B cell (primary cell): ENCODE data around the gene YIF1A. TPM values are rescaled to one million over a fixed set of nuclear protein-coding genes. Genes with fewer than 3 reads are reported as not detected.

Experiments
- ATAC-seq: fragments of 200-7000 bp; cut with Tn5 transposase; one replicate; pipeline ENCODE4 v1.10.0; 2021; ENCODE audit warnings: low read depth, mild to moderate bottlenecking, moderate number of reproducible peaks, moderate library complexity
- CTCF ChIA-PET: fragments of 350-600 bp; sonication (Branson Sonifier 250); formaldehyde crosslinking; loops from one replicate; lab custom pipeline; 2021; ENCODE audit warnings: antibody characterized with exemption, inconsistent platforms; lab: Charles Lee
- POLR2A ChIA-PET: fragments of 350-600 bp; sonication (Branson Sonifier 250); formaldehyde crosslinking; loops from one replicate; lab custom pipeline; 2021; ENCODE audit warnings: antibody characterized with exemption; lab: Charles Lee
- DNase-seq: peaks from one replicate; pipeline ENCODE4 v3.0.0; 2013
- H2AFZ ChIP-seq: 2 replicates; pipeline ENCODE4 v1.6.1; 2012; ENCODE audit warnings: mild to moderate bottlenecking, low read depth, low read length; ENCODE audit not compliant: insufficient read depth, poor library complexity, severe bottlenecking
- H3K27ac ChIP-seq, 2 donors: 1 replicate in 1 of 2; 2 replicates in 1 of 2; pipeline ENCODE4 v1.5.1; 2012 to 2013; ENCODE audit warnings: low read length in 2 of 2, mild to moderate bottlenecking in 2 of 2, moderate library complexity in 1 of 2
- H3K27me3 ChIP-seq, 4 experiments: fragments of 200-600 bp in 1 of 4; sonication (generic) in 1 of 4; replicated peaks in 1 of 4; 1 replicate in 2 of 4; 2 replicates in 2 of 4; pipeline versions ENCODE4 v1.6.1 to v1.7.0; 2013 to 2016; ENCODE audit warnings: low read length in 3 of 4, mild to moderate bottlenecking in 2 of 4, mixed read lengths in 1 of 4, moderate library complexity in 1 of 4; ENCODE audit not compliant: insufficient read depth in 4 of 4, control insufficient read depth in 3 of 4; ENCODE audit errors: control extremely low read depth in 1 of 4
- H3K36me3 ChIP-seq, 2 experiments: replicated peaks in 1 of 2; 1 replicate in 1 of 2; 2 replicates in 1 of 2; pipeline versions ENCODE4 v1.6.1 to v1.7.1; 2013; ENCODE audit warnings: low read length in 1 of 2; ENCODE audit not compliant: insufficient read depth in 2 of 2, control insufficient read depth in 1 of 2; ENCODE audit errors: control extremely low read depth in 1 of 2, extremely low read depth in 1 of 2
- H3K4me1 ChIP-seq, 2 donors: fragments of 200-600 bp in 1 of 2; sonication (generic) in 1 of 2; 1 replicate in 1 of 2; 2 replicates in 1 of 2; pipeline versions ENCODE4 v1.5.1 to v1.6.1; 2013 to 2017; ENCODE audit warnings: low read length in 2 of 2; ENCODE audit not compliant: control insufficient read depth in 2 of 2, insufficient read depth in 2 of 2
- H3K4me2 ChIP-seq: replicated peaks from 2 replicates; pipeline ENCODE3; 2012; ENCODE audit warnings: mild to moderate bottlenecking, low read depth, low read length; ENCODE audit not compliant: poor library complexity, severe bottlenecking
- H3K4me3 ChIP-seq, 5 experiments: fragments of 200-600 bp in 1 of 5; sonication (generic) in 1 of 5; 1 replicate in 3 of 5; 2 replicates in 2 of 5; pipeline versions ENCODE4 v1.5.1 to v1.7.0; 2011 to 2016; ENCODE audit warnings: low read length in 4 of 5, mild to moderate bottlenecking in 4 of 5, low read depth in 2 of 5, control low read depth in 1 of 5, moderate library complexity in 1 of 5; ENCODE audit not compliant: insufficient read depth in 1 of 5; ENCODE audit errors: control extremely low read depth in 1 of 5, extremely low read depth in 1 of 5
- H3K79me2 ChIP-seq: fragments of 200-600 bp; sonication (generic); one replicate; pipeline ENCODE4 v1.6.0; 2016; ENCODE audit warnings: low read length; ENCODE audit not compliant: control insufficient read depth, insufficient read depth
- H3K9ac ChIP-seq: fragments of 200-600 bp; sonication (generic); 2 replicates; pipeline ENCODE4 v1.6.1; 2017; ENCODE audit warnings: mild to moderate bottlenecking, low read length, moderate library complexity
- H3K9me3 ChIP-seq, 3 donors: one replicate each; pipeline versions ENCODE4 v1.6.1 to v1.7.1; 2013; ENCODE audit warnings: low read length in 2 of 3; ENCODE audit not compliant: control insufficient read depth in 2 of 3, insufficient read depth in 1 of 3; ENCODE audit errors: control extremely low read depth in 1 of 3
- H4K20me1 ChIP-seq: 2 replicates; pipeline ENCODE4 v1.6.0; 2012; ENCODE audit warnings: mild to moderate bottlenecking, low read length; ENCODE audit not compliant: insufficient read depth, control insufficient read depth, poor library complexity, severe bottlenecking
- H3K27ac Mint-ChIP-seq: one replicate; pipeline ENCODE4 v1.8.0; 2021; ENCODE audit warnings: mixed read lengths
- H3K27me3 Mint-ChIP-seq: one replicate; pipeline ENCODE4 v1.8.0; 2021; ENCODE audit warnings: mixed read lengths
- H3K4me1 Mint-ChIP-seq: one replicate; pipeline ENCODE4 v1.8.0; 2021; ENCODE audit warnings: mixed read lengths
- H3K4me3 Mint-ChIP-seq: one replicate; pipeline ENCODE4 v1.8.0; 2021; ENCODE audit warnings: mixed read lengths
- H3K9me3 Mint-ChIP-seq: one replicate; pipeline ENCODE4 v1.8.0; 2022; ENCODE audit warnings: mixed read lengths; ENCODE audit not compliant: insufficient read depth
- CTCF ChIP-seq: fragments of 200-600 bp; IDR thresholded peaks from one replicate; pipeline ENCODE4 v1.8.0; 2022; ENCODE audit warnings: antibody characterized with exemption, mild to moderate bottlenecking
- EZH2 ChIP-seq: IDR thresholded peaks from 2 replicates; pipeline ENCODE4 v1.6.1; 2012; ENCODE audit warnings: borderline replicate concordance, low read depth, mild to moderate bottlenecking, moderate library complexity, low read length; ENCODE audit not compliant: insufficient read depth, poor library complexity, severe bottlenecking
- WGBS: methylation state at CpG from one replicate; pipeline ENCODE4 v1.1.5; 2013; ENCODE audit warnings: missing lambda C conversion rate; ENCODE audit not compliant: insufficient coverage; 5-methylcytosine and 5-hydroxymethylcytosine counted together
- intact Hi-C: fragments of 100-400 bp; cut with micrococcal nuclease; formaldehyde crosslinking; loops from one replicate; pipeline ENCODE4 v1.10.0; 2022
- polyA plus RNA-seq: library from polyadenylated mRNA; depleted of rRNA; stranded (reverse); fragments of >200 nt; gene quantifications from 2 replicates; pipeline ENCODE4 v1.2.3, GENCODE V29; 2012
- total RNA-seq, 2 donors: library from RNA; stranded (reverse); fragments of 120-200 nt in 1 of 2; gene quantifications; 1 replicate in 1 of 2; 2 replicates in 1 of 2; pipeline versions ENCODE4 v1.2.3 to v1.2.4, GENCODE V29; 2013 to 2022

YIF1A gene
- total and polyA plus RNA-seq, 2 donors (not counting 1 experiment from before 2014, with no cell fraction given), result 43.9 to 95.0 TPM

GRCh38 chr11:66268952-66269905 lies 19.7 kb downstream of the YIF1A start:
- intact Hi-C loops, result loop anchor here (1.0 to 5.0 kb wide), 7 partner anchors 13 to 557 kb away; partner anchors contain the start of genes BRMS1, CFL1, KAT5 and SF3B2
- DNase-seq, result peak; percentile 55
- H3K4me1 Mint-ChIP-seq, result peaks cover 29% of the 10 kb centered on the region
- ChIA-PET POLR2A (interaction anchor here (0.6 to 1.7 kb wide), 5 partner anchors 8 to 381 kb away, joined by 4 to 6 read pairs (median 5); no protein-coding TSS in a partner anchor), CTCF (interaction anchor here (0.7 to 4.7 kb wide), 3 partner anchors 12 to 42 kb away, joined by 3 to 33 read pairs (median 7); no protein-coding TSS in a partner anchor)
- TF ChIP-seq CTCF, result peak; percentile 22
- TF ChIP-seq EZH2, result no peak
- peak overlapping the region; percentile 95 for H3K4me3 Mint-ChIP-seq
- peaks cover 46% of the 10 kb centered on the region for H4K20me1 ChIP-seq
- peak overlapping the region; percentile 96 for H3K27ac Mint-ChIP-seq
- H3K27me3 ChIP-seq, result no peaks in the 10 kb centered on the region
- H3K9me3 Mint-ChIP-seq, result no peaks in the 10 kb centered on the region
- peak overlapping the region; percentile 94 for H3K9ac ChIP-seq
- H3K79me2 ChIP-seq, result peaks cover 41% of the 10 kb centered on the region
- no peaks in the 10 kb centered on the region for H3K27me3 Mint-ChIP-seq
- peak overlapping the region; percentile 79 for H2AFZ ChIP-seq
- H3K4me1 ChIP-seq, result peaks cover 14 to 27% of the 10 kb centered on the region in 2 donors
- no peak for ATAC-seq
- H3K36me3 ChIP-seq, result peaks cover 0 to 47% of the 10 kb centered on the region in 2 experiments
- H3K9me3 ChIP-seq, result no peaks in the 10 kb centered on the region
- H3K27ac ChIP-seq, result peak overlapping the region; percentile 81 to 97
- peak overlapping the region; percentile 99 for H3K4me2 ChIP-seq
- peak overlapping the region; percentile 81 to 100 (median 98) for H3K4me3 ChIP-seq
- WGBS, result under 1% methylated on average over 19 of the region's 32 CpGs
